ENCODE results near the gene RASSF4.
"Not testable (repeated sequence)": the region's sequence is repeated elsewhere in the genome, so short reads cannot be mapped to it uniquely, and the experiment has no call there.

The RASSF4 gene

DNA sequence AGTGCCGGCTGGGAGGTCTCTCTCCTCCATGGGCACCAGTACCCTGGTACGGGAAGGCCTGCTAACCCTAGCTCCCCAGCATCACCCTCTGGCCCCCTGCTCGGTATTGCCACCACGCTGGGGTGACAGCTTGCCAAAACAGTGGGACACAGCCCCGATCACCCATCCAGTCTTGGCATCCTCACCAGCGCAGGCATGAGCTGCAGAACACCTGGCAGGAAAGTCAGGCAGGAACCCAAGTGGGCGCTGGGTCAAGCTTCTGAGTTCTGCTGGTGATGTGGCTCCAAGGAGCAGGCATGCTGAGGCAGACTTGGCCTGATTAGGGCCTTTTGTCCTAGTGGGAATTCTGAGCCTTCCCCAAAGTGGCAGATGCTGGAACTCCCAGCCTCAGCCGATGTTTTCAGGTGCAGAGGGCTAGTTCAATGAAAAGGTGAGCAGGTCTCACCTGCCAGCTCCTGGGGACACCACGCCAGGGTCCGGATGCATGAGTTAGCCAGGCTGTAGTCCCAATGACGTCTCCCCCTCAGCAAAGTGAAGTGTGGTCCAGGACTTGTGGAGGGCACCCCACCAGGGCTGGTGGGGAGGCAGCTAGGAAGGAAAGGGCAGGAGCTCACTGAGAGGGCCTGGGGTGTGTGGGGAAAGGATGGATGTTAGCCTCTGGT lies 32.6 kb downstream of the RASSF4 start:
- DNase-seq: no peak

DNA sequence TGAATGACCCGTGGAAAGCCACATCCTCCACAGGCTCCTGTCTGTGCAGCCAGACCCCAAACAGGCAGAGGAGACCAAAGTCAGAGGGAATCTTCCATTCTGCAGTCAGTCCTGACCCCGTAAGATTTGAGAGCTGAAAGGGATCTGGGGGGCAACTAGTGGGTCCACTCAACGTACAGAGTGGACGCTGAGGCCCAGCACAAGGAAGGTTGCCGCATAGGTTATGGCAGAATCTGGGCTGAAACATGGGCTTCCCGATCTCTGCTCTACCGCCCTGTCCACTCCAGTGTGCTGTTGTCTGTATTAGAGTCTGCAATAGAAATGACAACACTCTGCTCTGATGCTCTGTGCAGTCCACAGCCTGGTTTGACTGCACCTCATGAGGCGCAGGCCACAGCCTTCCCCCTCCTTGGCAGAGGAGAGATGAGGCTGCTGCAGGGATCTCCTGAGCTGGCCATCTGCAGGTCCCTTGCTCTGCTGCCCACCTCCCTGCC lies 33.2 kb downstream of the RASSF4 start:
- no peak for DNase-seq

DNA sequence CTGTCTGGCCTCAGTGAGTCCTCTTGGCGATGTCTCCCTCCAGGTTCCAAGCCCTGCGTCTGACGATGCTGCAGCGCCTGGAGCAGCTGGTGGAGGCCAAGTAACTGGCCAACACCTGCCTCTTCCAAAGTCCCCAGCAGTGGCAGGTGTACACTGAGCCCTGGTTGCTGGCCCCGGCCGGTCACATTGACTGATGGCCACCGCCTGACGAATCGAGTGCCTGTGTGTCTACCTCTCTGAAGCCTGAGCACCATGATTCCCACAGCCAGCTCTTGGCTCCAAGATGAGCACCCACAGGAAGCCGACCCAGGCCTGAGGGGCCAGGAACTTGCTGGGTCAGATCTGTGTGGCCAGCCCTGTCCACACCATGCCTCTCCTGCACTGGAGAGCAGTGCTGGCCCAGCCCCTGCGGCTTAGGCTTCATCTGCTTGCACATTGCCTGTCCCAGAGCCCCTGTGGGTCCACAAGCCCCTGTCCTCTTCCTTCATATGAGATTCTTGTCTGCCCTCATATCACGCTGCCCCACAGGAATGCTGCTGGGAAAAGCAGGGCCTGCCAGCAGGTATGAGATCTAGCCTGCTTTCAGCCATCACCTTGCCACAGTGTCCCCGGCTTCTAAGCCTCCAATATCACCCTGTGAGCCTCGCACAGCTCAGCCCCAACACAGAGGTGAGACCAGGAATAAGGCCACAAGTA lies 33.8 kb downstream of the RASSF4 start:
- DNase-seq: no peak

DNA sequence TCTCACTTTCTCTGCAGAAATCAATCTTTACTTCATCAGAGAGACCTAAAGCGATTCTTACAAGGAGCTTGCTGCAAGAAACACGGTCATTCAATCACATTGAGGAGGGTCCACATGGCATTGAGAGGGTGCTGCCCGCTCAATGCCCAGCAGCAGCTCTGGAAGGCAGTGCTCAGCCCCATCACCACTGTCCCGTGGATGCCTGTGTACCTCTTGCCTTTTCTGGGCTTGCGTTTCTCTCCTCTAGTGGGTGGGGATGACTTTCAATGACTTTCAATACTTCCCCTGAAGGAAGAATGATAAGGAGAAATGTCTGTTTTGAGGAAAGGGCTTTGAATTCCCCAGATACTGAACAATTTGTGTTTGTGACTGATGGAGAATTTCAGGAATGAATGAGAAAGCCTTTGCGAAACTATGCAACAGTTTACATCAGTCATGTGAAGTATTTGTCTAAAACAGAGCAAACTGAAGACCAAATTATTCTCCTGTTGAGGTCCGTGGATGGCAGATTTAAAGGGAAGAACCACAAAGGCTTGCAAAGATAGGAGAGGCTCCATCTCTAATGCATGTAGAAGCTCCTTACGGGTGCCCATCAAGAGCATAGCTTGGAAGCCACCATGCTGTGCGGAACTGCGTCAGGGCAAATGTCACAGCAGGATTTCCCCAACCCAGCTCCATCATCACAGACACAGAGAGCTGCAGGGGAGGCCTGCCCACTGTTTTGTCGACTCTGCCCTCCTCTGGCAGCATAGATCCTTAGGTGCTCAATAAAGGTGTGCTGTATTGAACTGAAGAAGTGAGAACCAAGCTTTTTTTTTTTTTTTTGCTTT lies 34.5 kb downstream of the RASSF4 start:
- DNase-seq: no peak

DNA sequence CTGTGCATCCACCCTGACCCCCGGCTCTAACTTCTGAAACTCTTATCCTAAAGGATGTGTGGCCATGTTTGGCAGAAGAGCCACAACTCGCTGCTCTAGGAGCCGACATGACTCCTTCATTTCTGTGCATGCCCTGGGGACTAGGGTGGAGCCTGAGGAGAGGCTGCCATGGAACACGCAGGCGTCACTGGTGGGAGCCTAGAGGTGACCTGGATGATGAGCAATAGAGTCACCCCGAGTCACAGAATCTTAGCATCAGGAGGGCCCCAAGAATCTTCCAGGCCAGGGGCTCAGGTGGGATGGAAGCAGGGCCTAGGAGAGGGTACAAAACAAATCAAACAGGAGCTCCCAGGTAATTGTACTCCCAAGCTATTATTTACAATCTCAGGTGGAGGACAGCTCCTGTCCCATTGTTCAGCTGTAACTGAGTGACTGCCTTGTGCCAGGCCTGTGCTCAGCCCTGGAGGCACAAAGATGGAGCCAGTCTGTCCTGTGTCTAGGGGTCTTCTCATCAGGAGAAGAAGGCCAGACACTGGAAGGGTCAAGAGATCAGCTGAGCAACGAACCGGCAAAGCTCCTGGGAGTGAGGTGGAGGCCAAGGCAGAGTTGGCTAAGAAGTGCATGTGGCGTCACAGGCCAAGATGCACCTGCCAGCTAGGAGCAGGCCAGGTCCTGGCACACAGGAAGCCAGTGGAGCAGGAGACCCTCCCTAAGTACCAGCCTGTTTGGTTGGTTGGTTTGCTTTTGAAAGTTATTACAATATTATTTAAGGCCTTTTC lies 35.3 kb downstream of the RASSF4 start:
- no peak for DNase-seq

DNA sequence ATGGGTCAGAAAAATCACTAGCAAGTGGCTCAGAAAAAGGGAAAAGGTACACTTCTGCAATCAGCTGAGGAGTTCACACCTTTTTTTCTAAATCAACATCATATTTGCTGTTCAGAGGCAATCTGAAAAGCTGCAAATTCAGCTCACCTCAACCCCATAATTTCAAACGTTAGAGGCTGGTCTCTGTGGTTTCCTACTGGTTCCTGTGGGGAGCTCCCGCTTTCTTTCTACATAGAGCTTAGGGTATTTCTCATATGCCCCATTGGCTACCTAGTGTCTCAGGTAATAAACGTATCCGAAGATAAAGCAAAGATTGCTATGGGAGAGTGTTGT lies 35.9 kb downstream of the RASSF4 start:
- no peak for DNase-seq

DNA sequence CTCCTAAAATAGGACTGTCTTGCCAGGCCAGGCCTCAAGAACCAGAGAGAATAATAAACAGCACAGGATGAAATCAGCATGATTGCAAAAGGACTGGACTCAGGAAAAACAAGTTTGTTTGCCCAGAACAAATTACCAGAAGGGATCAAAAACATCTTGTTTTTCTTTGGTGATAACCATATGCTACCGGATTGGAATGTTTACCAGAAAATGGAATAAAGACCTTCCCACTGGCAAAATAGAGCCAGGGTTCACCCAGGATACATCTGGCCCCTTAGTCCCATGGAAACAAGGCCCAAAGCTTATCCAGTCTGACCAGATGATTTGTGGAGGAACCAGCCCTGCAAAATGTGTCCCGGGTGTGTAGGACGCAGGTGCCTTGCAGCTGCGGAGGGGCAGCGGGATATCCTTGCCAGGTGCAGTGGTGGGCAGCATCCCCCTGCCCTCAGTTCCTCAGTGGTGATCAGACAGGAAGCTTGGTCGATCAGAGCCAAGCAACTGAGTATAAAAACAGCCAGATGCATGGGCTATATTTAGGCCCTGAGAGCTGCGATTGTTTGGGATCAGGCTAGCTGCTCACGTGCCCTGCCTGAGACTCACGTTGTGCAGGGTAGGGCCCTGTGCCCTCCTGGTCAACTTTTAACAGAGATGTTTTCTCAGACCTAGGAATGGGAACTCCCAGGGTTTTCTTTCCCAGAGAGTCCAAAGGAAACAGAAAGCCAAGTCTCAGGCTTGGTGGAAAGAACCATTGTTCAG lies 36.5 kb downstream of the RASSF4 start:
- DNase-seq: no peak

DNA sequence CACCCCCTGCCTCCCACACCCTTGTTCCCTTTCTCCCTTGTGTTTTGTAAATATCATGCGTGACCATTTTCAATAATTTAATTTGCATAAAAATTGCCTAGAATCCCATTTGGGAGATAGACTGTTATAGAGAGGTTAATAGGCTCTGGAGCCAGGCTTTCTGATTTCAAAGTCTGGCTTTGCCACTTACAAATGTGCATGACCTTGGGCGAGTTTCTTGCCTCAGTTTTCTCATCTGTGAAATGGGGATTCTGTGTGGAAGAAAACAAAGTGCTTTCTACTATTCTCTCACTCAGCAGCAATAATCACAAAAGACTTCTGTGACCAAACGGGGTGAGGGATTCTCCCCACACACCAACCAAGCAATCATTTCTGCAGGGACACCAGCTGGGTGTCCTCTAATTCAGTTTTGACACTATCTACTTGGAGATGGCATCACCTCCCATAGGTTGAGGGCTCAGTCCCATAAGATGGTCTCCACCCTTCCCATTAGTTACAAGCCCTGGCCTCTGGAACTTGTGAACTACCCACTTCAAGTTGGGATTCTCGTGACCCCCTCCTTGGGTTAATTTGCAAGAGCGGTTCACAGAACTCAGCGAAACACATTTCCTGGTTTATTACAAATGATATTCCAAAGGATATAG lies 37.6 kb downstream of the RASSF4 start:
- DNase-seq: no peak

DNA sequence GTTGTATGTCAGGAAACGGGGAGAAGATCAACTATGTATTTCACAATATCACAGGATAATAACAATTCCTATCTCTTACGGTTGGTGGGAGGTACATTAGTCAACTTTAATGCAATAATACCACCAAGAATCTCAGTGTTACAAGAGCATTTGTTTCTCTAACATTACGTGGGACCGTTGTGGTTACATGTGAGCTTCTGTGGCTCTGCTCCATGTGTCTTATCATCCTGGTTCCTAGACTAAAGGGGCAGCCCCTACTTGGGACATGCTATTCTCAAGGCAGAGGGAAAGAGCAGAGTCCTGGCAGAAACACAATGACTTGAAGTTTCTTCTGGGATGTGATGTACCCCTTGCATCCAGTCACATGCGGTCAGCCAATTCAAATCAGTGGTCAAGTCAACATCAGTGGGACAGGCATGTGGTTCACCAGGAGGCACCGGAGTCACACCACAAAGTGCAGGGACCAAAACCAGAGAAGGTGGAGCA lies 38.6 kb downstream of the RASSF4 start:
- no peak for DNase-seq

DNA sequence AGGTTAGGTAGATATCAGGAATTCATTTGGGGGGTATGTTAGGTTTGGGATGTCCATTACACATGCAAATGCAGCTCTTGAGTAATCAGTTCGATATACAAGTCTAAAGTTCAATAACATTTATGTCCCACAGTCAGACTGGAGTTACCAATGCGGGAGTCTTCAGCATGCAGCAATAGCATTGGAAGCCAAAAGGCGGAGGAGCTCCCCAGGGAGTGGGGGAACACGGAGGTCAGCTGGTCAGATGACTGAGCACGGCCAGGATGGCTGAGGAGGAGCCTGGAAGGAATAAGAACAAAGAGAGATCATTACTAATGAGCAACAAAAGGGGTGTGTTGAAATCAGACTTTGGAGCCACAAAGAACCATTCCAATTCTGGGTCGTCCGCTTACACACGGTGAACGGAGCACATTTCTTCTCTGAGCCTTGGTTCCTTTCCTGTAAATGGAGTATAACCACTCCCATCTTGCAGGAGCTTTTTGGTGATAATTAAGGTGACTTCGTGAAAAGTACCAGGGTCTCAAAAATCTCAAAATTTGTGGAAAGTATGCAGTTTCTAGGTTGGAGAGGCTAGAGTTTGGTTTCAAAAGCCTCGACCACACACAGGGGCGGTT lies 40.6 kb downstream of the RASSF4 start:
- DNase-seq: no peak

DNA sequence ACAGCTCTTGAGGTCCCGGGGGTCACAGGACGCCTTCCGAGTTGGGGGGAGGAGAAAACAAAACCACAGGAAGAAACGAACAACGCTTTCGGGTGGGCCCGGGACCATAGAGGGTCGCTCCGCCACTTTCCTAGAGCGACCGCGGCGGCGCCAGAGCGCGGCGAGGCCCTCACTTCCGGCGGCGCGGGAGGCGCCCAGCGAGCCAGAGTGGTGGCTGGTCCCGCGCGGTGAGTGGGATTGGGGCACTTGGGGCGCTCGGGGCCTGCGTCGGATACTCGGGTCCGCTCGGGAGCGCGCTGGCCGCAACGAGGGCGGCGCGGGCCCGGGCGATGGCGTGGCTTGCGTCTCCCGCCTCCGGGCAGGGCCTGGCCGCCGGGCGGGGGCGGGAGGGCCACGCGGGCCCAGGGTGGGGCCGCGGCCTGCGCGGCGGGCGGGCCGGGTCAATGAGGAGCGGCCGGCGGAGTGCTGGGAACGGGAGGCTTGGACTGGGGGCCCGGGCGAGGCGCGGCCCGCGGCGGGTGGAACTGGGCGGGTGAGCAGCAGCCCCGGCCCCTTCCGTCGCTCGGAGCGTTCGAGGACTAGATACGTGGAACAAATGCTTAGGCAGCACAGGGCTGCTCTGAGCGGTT lies 41.3 kb downstream of the RASSF4 start, which contains the start of gene ZNF22:
Gene ZNF22, plus strand, starts transcription at position 172 of the 629 bp plus-strand sequence. CDS start 2,446 bp downstream, outside the sequence.
- peak; percentile 78 for DNase-seq

DNA sequence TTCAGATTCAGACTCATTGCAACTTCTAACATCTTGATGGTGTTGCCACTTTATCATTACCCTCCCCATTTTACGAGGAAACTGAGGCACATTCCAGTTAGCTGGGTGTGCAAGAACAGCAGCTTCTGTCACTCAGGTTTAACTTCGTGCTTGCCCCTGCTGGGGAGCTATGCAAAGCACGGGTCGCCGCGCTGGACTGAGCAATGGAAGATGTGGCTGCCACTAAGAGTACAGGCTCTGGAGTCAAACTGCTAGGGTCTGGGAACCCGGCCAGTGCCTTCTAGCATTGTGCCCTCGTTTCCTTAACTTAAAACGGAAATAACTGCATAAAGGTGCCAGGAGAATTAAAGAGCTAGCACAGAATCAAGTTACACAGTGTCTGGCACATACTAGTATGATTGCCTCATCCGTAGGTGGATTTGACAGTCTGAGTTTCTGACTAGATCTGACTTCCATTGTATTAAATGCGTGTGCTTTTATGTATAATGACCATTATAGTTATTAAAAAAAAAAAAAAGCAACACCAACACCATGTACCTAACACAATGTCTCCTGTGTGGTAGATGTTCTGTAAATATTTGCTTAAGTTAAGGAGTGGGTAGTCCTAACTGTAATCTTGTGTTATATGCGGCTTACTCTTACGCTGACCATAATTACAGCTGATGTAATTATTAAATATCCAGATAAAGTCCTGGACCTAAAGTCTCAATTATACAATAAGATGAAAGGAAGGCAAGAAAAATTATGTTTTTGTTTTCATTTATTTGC lies 42.0 kb downstream of the RASSF4 start:
- peak; percentile 50 for DNase-seq

DNA sequence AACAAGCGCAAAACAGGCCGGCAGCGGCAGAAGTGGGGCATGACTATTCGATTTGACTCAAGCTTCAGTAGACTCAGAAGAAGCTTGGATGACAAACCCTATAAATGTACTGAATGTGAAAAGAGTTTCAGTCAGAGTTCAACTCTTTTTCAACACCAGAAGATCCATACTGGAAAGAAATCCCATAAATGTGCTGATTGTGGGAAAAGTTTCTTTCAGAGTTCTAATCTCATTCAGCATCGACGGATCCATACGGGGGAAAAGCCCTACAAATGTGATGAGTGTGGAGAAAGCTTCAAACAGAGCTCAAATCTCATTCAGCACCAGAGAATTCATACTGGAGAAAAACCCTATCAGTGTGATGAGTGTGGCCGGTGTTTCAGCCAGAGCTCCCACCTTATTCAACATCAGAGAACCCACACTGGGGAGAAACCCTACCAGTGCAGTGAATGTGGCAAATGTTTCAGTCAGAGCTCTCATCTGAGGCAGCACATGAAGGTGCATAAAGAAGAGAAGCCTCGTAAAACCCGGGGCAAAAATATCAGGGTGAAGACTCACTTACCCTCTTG lies 43.9 kb downstream of the RASSF4 start:
- DNase-seq: no peak

DNA sequence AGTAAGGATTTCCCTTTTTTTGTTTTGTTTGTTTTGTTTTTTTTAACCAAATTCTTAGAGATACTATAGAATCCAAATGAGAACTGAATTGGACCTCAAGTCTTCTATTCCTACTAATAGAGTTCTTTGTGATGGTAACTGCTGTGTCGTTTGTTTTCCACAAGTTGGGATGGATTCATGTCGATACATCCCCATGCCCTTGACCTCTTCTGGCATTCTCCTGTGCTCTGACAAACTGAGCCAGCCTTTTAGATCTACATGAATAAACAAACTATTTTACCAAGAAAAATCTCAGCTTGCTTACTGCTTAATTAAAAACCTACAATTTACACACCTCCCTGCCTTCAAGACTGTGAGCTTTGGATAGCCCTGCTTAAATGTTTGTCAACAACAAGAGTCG lies 45.1 kb downstream of the RASSF4 start:
- DNase-seq: no peak

DNA sequence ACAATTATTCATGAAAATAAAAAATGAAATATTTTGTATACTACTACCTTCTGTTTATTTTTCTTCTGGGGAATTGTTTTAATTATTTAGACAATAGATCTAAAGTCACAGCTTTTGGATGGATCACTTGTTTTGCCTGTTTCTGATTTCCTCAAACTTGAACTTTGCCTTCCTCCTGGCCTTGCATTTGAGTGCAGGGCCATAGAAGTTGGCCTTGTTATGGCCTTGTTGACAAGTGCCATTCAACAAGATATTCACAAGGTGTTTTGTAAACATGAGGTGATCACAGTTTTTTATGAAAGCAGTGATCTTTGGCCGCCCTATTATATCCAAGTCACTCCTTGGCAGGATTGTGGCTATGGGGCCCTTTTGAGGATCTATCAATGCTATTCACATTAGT lies 45.7 kb downstream of the RASSF4 start:
- DNase-seq: no peak

DNA sequence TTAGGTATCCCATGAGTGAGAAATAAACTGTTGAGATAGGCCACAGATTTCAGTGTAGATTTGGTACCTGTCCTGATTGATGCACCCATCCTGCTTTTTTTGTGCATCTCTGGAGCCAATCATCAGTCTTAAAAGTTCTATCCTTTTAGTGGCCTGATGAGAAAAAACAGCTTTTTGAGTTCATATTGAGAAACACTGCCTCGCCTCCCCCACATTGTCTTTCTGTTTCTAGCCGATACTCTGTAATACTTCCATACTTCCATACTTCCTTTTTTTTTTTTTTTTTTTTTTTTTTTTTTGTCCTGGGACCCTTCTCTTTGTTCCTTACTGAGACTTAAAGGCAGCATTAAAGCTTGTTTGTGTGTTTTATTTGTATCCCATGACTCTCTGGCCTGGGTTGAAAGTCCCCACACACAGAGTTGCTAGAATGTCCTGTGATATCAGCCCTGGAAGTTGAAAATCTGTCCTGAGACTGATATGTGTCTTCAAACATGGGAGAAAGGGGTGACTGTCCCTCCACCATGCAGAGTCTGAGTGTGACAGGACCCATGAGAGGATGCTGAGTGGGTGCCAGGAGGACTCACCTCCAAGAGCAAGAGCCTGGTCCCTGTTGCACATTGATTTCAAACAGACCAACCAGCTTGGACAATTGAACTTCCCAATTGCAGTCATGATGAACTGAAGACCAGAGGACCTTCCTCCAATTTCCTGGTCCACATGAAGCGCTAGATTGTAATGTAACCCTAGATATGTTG lies 46.9 kb downstream of the RASSF4 start:
- DNase-seq: no peak

DNA sequence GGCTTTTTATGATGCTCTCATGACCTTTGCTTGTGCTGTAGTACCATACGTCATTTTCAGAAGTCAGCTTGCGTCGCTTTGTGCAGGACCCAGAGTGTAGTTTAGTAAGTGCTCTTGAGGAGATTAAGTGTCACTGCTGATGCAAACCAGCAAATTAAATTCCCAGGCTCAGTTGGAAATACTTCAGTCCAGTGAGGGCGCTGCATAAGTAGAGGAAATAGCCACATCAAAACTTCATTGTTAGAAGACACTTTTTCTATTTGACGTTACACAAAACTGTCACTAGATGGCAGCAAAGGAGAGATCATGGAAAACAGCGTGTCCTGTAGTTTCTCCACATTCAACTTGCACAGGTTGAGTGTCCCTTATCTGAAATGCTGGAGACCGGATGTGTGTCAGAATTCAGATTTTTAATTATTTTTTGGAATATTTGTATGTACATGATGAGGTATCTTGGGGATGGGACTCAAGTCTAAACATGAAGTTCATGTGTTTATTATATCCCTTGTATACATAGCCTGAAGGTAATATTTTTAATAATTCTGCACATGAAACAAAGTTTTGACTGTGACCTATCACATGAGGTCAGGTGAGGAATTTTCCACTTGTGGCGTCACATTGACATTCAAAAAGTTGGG lies 49.0 kb downstream of the RASSF4 start:
- DNase-seq: peak; percentile 75

DNA sequence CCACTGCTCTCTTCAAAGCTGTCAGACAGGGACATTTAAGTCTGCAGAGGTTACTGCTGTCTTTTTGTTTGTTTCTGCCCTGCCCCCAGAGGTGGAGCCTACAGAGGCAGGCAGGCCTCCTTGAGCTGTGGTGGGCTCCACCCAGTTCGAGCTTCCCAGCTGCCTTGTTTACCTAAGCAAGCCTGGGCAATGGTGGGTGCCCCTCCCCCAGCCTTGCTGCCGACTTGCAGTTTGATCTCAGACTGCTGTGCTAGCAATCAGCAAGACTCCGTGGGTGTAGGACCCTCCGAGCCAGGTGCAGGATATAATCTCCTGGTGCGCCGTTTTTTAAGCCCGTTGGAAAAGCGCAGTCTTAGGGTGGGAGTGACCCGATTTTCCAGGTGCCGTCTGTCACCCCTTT lies 55.0 kb downstream of the RASSF4 start:
- DNase-seq: not testable (repeated sequence)
